NCI-H2227 (cell line): ENCODE results near the gene RAP1A.
A peak's percentile ranks its signal among the peaks of the same experiment; 100 is the strongest.
"Not testable (repeated sequence)": the region's sequence is repeated elsewhere in the genome, so short reads cannot be mapped to it uniquely, and the experiment has no call there.

Experiments used
- DNase-seq: peaks from one replicate; lab custom pipeline; 2025; ENCODE audit not compliant: unreplicated experiment; lab: John Stamatoyannopoulos, UW

Gene RAP1A

GRCh38 chr1:111660204-111661150 is 40.9 kb downstream of the RAP1A start:
- no peak for DNase-seq

DNA sequence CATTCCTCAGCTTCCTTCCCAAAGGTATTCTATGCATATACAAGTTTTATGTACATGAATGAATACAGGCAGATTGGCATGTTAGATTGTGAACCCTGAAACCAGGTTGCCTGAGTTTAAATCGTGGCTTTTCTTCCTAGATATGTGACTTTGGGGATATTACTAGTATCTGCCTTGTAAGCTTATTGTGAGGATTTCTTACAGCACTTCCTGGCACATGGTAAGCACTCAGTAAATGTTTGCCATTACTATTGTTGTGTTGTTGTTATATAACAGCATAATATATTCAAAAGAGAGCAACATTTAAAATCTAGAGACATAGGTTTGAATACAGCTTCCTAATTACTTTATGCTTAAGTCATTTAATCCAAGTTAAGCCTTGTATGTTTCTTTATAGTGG is 45.1 kb downstream of the RAP1A start:
- no peak for DNase-seq

DNA sequence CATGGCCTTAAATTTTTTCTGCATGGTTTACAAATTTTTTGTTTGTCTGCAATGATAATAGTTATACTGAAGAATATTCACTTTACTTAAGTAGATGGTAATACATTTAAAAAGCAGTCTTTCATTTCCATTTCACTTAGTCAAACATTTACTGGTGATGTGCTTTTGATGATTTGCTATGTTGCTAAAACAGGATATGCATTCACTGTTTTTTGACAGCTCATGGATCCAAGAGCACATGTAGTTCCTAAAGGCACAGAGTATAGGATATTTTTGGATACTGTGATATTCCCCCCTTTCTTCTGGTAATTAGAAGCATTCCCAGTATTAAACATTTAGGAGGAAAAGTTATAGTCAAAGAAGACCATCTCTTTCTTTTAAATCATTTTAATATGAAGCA is 45.9 kb downstream of the RAP1A start:
- no peak for DNase-seq

- DNase-seq = no peak
Observed at GRCh38 chr1:111666828-111667227, 47.2 kb downstream of the RAP1A start.

DNA sequence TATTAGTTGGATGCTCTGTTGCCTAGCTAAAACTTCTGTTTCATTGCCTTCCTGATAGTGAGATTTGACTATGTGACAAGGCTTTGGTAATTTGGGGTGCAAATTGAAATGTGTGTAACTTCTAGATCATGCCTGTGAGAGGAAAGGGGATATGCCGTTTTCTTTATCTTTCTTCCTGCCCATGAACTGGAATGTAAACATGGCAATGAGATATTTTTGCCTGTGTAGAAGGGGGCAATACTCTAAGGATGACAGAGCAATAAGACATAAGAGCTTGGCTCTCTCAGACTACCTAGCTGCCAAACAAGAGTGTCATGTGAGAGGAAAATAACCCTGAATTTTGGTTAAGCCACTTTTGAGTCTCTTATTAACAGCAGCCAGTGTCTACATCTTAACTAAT is 49.7 kb downstream of the RAP1A start:
- no peak for DNase-seq

DNA sequence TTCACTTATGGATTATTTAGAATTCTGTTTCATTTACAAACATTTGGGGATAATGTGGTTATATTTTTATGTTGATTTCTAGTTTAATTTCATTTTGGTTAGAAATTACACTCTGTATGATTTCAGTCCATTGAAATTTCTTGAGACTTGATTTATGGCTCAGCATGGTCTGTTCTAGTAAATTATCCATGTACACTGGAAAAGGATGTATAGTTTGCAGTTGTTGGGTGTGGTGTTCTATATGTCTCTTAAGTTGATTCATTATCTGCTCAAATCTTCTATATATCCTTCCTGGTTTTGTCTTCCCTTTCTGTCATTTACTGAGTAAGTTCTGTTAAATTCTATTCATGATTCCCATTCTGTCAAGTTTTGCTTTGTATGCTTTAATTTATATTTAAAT is 52.3 kb downstream of the RAP1A start:
- DNase-seq = no peak

GRCh38 chr1:111672331-111672730 is 52.7 kb downstream of the RAP1A start:
- no peak for DNase-seq

GRCh38 chr1:111677604-111678003 is 58.0 kb downstream of the RAP1A start:
- DNase-seq = no peak

DNA sequence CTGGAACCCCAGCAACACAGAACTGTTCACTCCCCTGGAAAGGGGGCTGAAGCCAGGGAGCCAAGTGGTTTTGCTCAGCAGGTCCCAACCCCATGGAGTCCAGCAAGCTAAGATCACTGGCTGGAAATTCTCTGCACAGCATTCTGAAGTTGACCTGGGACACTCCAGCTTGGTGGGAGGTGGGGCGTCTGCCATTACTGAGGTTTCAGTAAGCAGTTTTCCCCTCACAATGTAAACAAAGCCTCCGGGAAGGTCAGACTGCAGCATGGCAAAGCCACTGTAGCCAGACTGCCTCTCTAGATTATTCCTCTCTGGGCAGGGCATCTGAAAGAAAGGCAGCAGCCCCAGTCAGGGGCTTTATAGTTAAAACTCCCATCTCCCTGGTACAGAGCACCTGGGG is 60.0 kb downstream of the RAP1A start:
- no peak for DNase-seq

DNA sequence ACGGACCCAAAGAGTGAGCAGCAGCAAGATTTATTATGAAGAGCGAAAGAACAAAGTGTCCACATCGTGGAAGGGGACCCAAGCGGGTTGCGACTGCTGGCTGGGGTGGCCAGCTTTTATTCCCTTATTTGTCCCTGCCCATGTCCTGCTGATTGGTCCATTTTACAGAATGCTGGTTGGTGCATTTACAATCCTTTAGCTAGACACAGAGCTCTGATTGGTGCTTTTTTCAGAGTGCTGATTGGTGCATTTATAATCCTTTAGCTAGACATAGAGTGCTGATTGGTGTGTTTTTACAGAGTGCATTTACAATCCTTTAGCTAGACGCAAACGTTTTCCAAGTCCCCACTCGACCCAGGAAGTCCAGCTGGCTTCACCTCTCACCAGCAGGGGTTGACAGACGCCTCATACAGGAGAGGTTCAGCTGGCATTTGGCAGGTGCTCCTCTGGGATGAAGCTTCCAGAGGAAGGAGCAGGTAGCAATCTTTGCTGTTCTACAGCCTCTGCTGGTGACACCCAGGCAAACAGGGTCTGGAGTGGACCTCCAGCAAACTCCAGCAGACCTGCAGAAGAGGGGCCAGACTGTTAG is 60.7 kb downstream of the RAP1A start:
- not testable (repeated sequence) for DNase-seq

GRCh38 chr1:111685293-111686153 is 65.9 kb downstream of the RAP1A start:
- not testable (repeated sequence) for DNase-seq

GRCh38 chr1:111690306-111690617 is 70.7 kb downstream of the RAP1A start:
- DNase-seq = peak; percentile 22

- DNase-seq = no peak
Observed at GRCh38 chr1:111691886-111692285, 72.3 kb downstream of the RAP1A start.

- no peak for DNase-seq
Observed at GRCh38 chr1:111695801-111696200, 76.2 kb downstream of the RAP1A start.

DNA sequence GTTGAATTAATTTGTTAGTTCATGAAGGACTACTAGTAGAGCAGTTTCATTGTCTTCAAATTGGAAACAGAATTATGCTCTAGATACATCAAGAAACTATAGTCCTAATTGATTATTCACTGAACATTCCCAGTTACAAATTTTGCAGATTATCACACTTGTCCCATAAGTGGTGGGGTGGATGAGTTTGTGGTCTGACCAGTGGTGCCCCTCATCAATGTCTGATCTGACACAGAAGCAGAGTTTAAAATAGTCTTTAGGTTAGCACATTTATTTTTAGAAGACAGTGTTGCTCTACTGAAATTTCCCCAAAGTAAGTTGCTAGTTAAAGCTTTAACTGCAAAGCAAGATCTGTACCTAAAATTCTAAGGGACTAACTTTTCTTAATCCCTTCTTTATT is 76.7 kb downstream of the RAP1A start:
- no peak for DNase-seq

- no peak for DNase-seq
Observed at GRCh38 chr1:111699268-111699667, 79.7 kb downstream of the RAP1A start.

- no peak for DNase-seq
Observed at GRCh38 chr1:111702504-111703050, 83.0 kb downstream of the RAP1A start.

DNA sequence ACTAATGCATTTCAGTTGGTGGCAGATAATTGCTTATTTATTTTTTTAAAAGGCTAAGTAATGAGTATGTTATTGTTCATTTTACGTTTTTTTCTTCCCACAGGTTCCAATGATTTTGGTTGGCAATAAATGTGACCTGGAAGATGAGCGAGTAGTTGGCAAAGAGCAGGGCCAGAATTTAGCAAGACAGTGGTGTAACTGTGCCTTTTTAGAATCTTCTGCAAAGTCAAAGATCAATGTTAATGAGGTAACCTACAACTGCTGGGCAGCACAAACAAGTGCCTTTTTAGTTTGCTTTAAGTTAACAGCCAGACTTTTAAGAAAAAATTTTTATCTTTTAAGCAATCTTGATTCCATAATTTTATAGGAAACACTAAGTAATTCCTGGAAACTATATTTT is 84.7 kb downstream of the RAP1A start:
- DNase-seq = no peak

GRCh38 chr1:111704776-111705175 is 85.2 kb downstream of the RAP1A start:
- DNase-seq = no peak

- DNase-seq = no peak
Observed at GRCh38 chr1:111705841-111706240, 86.3 kb downstream of the RAP1A start.

GRCh38 chr1:111706921-111707320 is 87.3 kb downstream of the RAP1A start:
- DNase-seq = no peak
